ENCODE data around the gene FSCN2. TPM values are rescaled to one million over a fixed set of nuclear protein-coding genes. Genes with fewer than 3 reads are reported as not detected.

Gene FSCN2
- polyA plus RNA-seq, 1 donor: 1.5 TPM

- no peak overlapping the region for H3K27ac ChIP-seq (ENCODE audit: low read length)
- H3K27me3 ChIP-seq (ENCODE audit: control insufficient read depth, insufficient read depth, low read length): no peaks in the 10 kb centered on the region
- H3K4me3 ChIP-seq (ENCODE audit: low read length): peak overlapping the region; percentile 76
- peaks cover 27% of the 10 kb centered on the region for H3K4me1 ChIP-seq (ENCODE audit: control insufficient read depth, insufficient read depth, low read length)
- H3K9me3 ChIP-seq (ENCODE audit: control insufficient read depth, low read depth, low read length): peaks cover 4% of the 10 kb centered on the region
- DNase-seq: peak in 1 of 2 donors; percentile 17
- H3K36me3 ChIP-seq (ENCODE audit: control insufficient read depth, insufficient read depth, low read length): peaks cover 36% of the 10 kb centered on the region
- WGBS (ENCODE audit: insufficient coverage, low lambda C conversion rate): no CpG with 5 or more reads among the region's 69 CpGs
Measured at GRCh38 chr17:81551458-81552243, 23.5 kb downstream of the FSCN2 start.

DNA sequence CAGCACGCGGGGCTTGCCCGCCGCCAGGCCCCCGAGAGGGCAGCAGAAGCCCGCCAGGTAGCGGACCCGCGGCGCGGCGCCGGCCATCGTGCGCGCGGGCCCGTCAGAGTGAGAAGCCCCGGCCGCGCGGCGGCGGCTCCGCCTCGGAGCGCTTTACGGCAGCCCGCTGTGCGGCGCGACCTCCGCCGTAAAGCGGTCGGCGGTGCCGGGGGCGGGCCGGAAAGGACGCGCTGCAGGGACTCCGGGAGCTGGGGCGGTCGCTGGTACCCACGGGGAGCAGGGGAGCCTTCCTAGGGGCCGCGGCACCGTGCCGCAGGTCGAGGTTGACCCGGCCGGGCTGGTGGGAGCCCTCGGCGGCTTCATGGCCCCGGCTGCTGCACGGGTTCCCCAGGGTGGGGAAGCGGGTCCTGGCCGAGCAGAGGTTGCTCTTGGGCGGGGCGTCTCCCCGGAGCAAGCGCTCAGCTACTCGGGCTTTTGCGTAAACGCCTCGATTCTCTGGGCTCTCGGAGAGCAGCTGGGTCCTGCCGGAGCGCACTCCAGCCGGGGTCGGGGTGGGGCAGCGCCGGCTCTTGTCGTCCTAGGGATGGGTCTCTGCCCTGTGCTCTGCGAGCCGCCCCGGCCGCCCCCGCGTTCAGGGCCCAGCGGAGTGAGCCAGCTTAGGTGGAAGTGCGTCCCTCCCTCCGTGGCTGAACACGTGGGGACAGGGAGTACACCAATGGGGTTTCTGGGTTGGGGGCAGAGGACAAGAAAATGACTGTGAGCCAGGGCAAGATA lies 24.3 kb downstream of the FSCN2 start, which contains the start of gene FAAP100:
Gene FAAP100 (minus strand): TSS at position 110 of the 774 bp plus-strand sequence. CDS start 23 bp downstream, at position 87.
- peaks cover 35% of the 10 kb centered on the region for H3K36me3 ChIP-seq (ENCODE audit: control insufficient read depth, insufficient read depth, low read length)
- WGBS (ENCODE audit: insufficient coverage, low lambda C conversion rate): no CpG with 5 or more reads among the region's 85 CpGs

GRCh38 chr17:81553018-81553615 lies 24.9 kb downstream of the FSCN2 start:
- peak; percentile 56 to 85 for DNase-seq
- Histone ChIP-seq H3K36me3 (ENCODE audit: control insufficient read depth, insufficient read depth, low read length) (peaks cover 35% of the 10 kb centered on the region), H3K9me3 (ENCODE audit: control insufficient read depth, low read depth, low read length) (peaks cover 4% of the 10 kb centered on the region), H3K4me3 (ENCODE audit: low read length) (peak overlapping the region; percentile 76), H3K27ac (ENCODE audit: low read length) (peak overlapping the region; percentile 84), H3K27me3 (ENCODE audit: control insufficient read depth, insufficient read depth, low read length) (no peaks in the 10 kb centered on the region), H3K4me1 (ENCODE audit: control insufficient read depth, insufficient read depth, low read length) (peaks cover 38% of the 10 kb centered on the region)
- no CpG with 5 or more reads among the region's 19 CpGs for whole genome bisulfite sequencing (ENCODE audit: insufficient coverage, low lambda C conversion rate)

More for the DNA sequence above, 24.3 kb downstream of the FSCN2 start, which contains the start of gene FAAP100:
- Histone ChIP-seq H3K4me1 (ENCODE audit: control insufficient read depth, insufficient read depth, low read length) (peaks cover 35% of the 10 kb centered on the region), H3K27me3 (ENCODE audit: control insufficient read depth, insufficient read depth, low read length) (no peaks in the 10 kb centered on the region), H3K9me3 (ENCODE audit: control insufficient read depth, low read depth, low read length) (peaks cover 4% of the 10 kb centered on the region), H3K4me3 (ENCODE audit: low read length) (peak within 1 kb of the TSS; percentile 76), H3K27ac (ENCODE audit: low read length) (peak within 1 kb of the TSS; percentile 84)
- peak; percentile 79 to 88 for DNase-seq

DNA sequence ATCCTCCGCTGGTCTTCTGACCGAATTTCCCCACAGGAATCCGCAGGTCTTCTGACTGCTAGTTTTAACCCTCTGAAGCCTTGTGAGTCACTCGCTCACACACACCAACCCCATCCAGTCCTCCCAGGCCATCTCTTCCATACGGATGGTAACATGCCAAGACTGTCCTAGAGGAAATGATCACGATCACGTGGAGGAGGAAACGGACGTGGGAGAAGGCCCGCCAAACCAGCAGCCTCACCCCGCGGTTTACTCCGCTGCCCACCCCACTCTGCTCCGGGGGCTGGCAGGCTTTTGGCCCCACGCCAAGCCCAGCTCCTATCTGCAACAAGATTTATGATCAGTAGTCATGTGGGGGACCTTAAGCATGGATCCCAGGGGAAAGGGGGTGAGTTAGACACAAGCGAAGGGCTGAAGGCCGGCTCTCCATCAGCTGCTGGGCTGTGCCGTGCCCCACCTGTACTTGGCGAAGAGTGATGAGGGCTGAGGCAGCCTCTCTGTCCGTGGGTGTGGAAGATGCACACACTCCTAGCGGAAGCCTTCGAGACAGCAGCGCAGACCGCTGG lies 25.5 kb downstream of the FSCN2 start:
- peak overlapping the region; percentile 84 for H3K27ac ChIP-seq (ENCODE audit: low read length)
- H3K4me1 ChIP-seq (ENCODE audit: control insufficient read depth, insufficient read depth, low read length): peaks cover 38% of the 10 kb centered on the region
- WGBS (ENCODE audit: insufficient coverage, low lambda C conversion rate): no CpG with 5 or more reads among the region's 24 CpGs
- H3K36me3 ChIP-seq (ENCODE audit: control insufficient read depth, insufficient read depth, low read length): peaks cover 36% of the 10 kb centered on the region
- peaks cover 4% of the 10 kb centered on the region for H3K9me3 ChIP-seq (ENCODE audit: control insufficient read depth, low read depth, low read length)
- DNase-seq: peak in 1 of 2 donors; percentile 60
- no peaks in the 10 kb centered on the region for H3K27me3 ChIP-seq (ENCODE audit: control insufficient read depth, insufficient read depth, low read length)
- H3K4me3 ChIP-seq (ENCODE audit: low read length): peak overlapping the region; percentile 76

GRCh38 chr17:81556175-81556691 lies 28.1 kb downstream of the FSCN2 start:
- peak; percentile 71 to 86 for DNase-seq
- no peak overlapping the region for H3K4me3 ChIP-seq (ENCODE audit: low read length)
- WGBS (ENCODE audit: insufficient coverage, low lambda C conversion rate): no CpG with 5 or more reads among the region's 9 CpGs
- peak overlapping the region; percentile 56 for H3K27ac ChIP-seq (ENCODE audit: low read length)
- no peaks in the 10 kb centered on the region for H3K27me3 ChIP-seq (ENCODE audit: control insufficient read depth, insufficient read depth, low read length)
- H3K4me1 ChIP-seq (ENCODE audit: control insufficient read depth, insufficient read depth, low read length): peaks cover 38% of the 10 kb centered on the region
- H3K9me3 ChIP-seq (ENCODE audit: control insufficient read depth, low read depth, low read length): no peaks in the 10 kb centered on the region
- H3K36me3 ChIP-seq (ENCODE audit: control insufficient read depth, insufficient read depth, low read length): peaks cover 34% of the 10 kb centered on the region

DNA sequence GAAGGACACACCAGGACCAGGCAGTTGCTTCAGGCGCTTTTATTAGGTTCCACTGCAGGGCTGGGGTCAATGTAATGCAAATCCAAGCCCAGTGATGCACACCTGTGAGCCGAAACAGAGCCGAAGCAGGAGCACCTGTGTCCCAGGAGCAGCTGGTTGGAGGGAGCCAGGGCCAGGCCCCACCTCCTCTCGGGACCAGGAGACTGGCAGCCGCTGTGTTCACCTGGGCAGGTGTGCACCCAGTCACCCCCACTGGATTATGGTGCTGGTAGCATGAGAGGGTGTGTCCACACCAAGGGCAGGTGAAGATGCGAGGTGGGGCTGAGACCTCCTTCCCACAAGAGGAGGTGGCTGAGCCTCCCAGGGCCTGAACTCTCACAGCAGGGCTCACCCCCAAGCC lies 28.7 kb downstream of the FSCN2 start:
- Histone ChIP-seq H3K9me3 (ENCODE audit: control insufficient read depth, low read depth, low read length) (no peaks in the 10 kb centered on the region), H3K4me1 (ENCODE audit: control insufficient read depth, insufficient read depth, low read length) (peaks cover 38% of the 10 kb centered on the region), H3K4me3 (ENCODE audit: low read length) (no peak overlapping the region), H3K27me3 (ENCODE audit: control insufficient read depth, insufficient read depth, low read length) (no peaks in the 10 kb centered on the region), H3K27ac (ENCODE audit: low read length) (peak overlapping the region; percentile 48), H3K36me3 (ENCODE audit: control insufficient read depth, insufficient read depth, low read length) (peaks cover 40% of the 10 kb centered on the region)
- peak in 1 of 2 donors; percentile 24 for DNase-seq
- WGBS (ENCODE audit: insufficient coverage, low lambda C conversion rate): no CpG with 5 or more reads among the region's 6 CpGs

DNA sequence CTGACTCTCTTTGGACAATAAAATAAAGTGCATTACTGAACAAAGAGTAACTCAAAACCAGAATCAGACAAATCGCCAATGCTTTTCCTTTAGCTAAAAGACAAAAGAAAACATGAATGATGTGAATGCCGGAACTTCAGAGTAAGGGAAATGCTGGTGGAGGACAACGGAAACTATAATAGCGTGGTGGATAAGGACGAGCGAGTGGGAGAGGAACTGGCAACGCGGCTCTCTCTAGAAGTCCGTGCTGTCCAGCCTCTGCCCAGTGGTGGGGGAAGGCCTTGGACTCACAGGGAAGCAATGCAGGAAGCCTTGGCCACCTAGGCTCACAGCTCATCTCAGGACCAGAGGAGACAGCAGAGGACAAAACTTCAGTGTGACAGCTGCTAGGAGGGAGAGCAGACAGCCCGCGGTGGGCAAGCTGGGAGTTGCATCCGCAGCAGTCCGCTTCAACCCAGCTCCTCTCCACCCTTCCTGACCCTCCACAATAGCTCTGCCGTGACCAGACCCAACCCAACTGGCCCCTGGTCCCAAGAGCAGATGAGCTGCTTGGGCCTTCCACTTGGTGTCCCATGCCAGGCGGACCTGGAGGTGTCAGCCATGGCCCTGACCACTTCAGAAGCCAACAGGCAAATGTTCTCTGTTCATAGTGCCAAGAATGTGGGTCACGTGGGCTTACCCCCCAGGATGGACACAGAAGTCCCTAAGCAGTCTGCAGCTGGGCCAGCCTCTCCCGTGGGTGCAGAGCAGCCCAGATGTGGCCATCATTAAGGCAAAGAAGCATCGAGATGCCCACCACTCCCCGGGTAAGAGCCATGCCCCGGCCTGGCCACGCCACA lies 29.3 kb downstream of the FSCN2 start:
- Histone ChIP-seq H3K4me3 (ENCODE audit: low read length) (no peak overlapping the region), H3K36me3 (ENCODE audit: control insufficient read depth, insufficient read depth, low read length) (peaks cover 47% of the 10 kb centered on the region), H3K27me3 (ENCODE audit: control insufficient read depth, insufficient read depth, low read length) (no peaks in the 10 kb centered on the region), H3K9me3 (ENCODE audit: control insufficient read depth, low read depth, low read length) (no peaks in the 10 kb centered on the region), H3K4me1 (ENCODE audit: control insufficient read depth, insufficient read depth, low read length) (peaks cover 38% of the 10 kb centered on the region), H3K27ac (ENCODE audit: low read length) (peak overlapping the region; percentile 48)
- peak in 1 of 2 donors; percentile 17 for DNase-seq
- 100% methylated on average over 1 of the region's 21 CpGs for WGBS (ENCODE audit: insufficient coverage, low lambda C conversion rate)

- H3K4me1 ChIP-seq (ENCODE audit: control insufficient read depth, insufficient read depth, low read length): peaks cover 38% of the 10 kb centered on the region
- no CpG with 5 or more reads among the region's 12 CpGs for WGBS (ENCODE audit: insufficient coverage, low lambda C conversion rate)
Measured at GRCh38 chr17:81558115-81558468, 29.9 kb downstream of the FSCN2 start.

DNA sequence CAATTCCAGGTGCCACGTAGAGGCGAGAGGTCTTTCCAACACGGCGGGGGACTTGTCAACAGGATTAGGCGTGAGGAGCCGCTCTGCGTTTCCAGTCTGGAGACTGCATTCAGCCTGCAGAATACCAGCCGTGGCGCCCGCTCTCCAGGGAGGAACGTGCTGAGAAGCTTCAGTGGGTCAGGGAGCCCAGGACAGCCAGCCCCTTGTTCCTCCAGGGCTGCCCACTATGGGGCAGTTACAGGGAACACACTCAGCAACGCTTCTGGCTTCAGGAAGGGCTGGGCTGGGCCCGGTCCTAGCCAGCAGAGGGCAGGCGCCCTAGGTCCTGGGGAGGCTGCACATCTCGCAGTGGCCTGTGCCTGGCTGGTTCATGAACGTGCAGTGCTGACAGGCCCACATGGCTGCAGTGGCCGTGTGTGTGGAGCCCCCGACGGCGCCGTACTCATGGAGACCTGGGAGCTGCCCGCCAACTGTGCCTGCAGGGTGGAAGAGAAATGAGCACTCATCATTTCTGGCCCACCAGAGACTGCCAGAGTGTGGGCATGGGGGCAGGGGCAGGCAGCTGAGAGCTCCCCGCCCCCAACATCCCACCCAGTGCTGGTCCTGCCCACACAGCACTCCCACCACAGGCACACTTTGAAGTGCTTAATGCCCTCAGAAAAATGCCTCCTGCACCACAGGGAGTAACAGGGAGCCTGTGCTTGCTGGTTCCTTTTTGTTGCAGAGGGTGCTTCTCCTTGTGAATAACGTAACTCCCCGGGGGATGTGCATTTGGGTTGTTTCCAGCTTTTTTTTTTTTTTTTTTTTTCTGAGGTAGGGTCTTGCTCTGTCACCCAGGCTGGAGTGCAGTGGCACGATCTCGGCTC lies 31.0 kb downstream of the FSCN2 start:
- H3K36me3 ChIP-seq (ENCODE audit: control insufficient read depth, insufficient read depth, low read length): peaks cover 62% of the 10 kb centered on the region
- H3K4me1 ChIP-seq (ENCODE audit: control insufficient read depth, insufficient read depth, low read length): peaks cover 27% of the 10 kb centered on the region
- no CpG with 5 or more reads among the region's 27 CpGs for whole genome bisulfite sequencing (ENCODE audit: insufficient coverage, low lambda C conversion rate)

More at GRCh38 chr17:81558115-81558468, 29.9 kb downstream of the FSCN2 start:
- Histone ChIP-seq H3K27ac (ENCODE audit: low read length) (no peak overlapping the region), H3K36me3 (ENCODE audit: control insufficient read depth, insufficient read depth, low read length) (peaks cover 51% of the 10 kb centered on the region), H3K27me3 (ENCODE audit: control insufficient read depth, insufficient read depth, low read length) (no peaks in the 10 kb centered on the region), H3K4me3 (ENCODE audit: low read length) (no peak overlapping the region), H3K9me3 (ENCODE audit: control insufficient read depth, low read depth, low read length) (no peaks in the 10 kb centered on the region)
- no peak for DNase-seq

More for the DNA sequence above, 31.0 kb downstream of the FSCN2 start:
- no peak for DNase-seq
- Histone ChIP-seq H3K4me3 (ENCODE audit: low read length) (no peak overlapping the region), H3K9me3 (ENCODE audit: control insufficient read depth, low read depth, low read length) (no peaks in the 10 kb centered on the region), H3K27ac (ENCODE audit: low read length) (no peak overlapping the region), H3K27me3 (ENCODE audit: control insufficient read depth, insufficient read depth, low read length) (no peaks in the 10 kb centered on the region)

Data from large intestine (tissue), 3 donors.